GM12878 (cell line): Measurements from ENCODE around the gene KPNA4. TPM values are rescaled to one million over a fixed set of nuclear protein-coding genes. Genes with fewer than 3 reads are reported as not detected.
"Not testable (repeated sequence)": the region's sequence is repeated elsewhere in the genome, so short reads cannot be mapped to it uniquely, and the experiment has no call there.

ENCODE experiments used
- ATAC-seq: fragments of 200-7000 bp; cut with Tn5 transposase; 3 replicates; pipeline ENCODE4 v1.9.1; 2020; ENCODE audit warnings: mild to moderate bottlenecking, moderate library complexity
- BruUV-seq: library from RNA; stranded (reverse); fragments of 400-500 nt; replicated peaks from 2 replicates; lab custom pipeline; 2021; lab: Mats Ljungman, UMichigan
- CTCF ChIA-PET: fragments of 300-600 bp; sonication (Branson Sonifier 250); formaldehyde crosslinking; extraction: SDS; loops from one replicate; lab custom pipeline; 2021; ENCODE audit warnings: inconsistent platforms; lab: Yijun Ruan, JAX
- POLR2A ChIA-PET: fragments of 350-600 bp; formaldehyde crosslinking; extraction: SDS; loops from one replicate; lab custom pipeline; 2021; ENCODE audit warnings: inconsistent platforms; lab: Charles Lee
- RAD21 ChIA-PET: fragments of 300-600 bp; sonication (Branson Sonifier 250); formaldehyde crosslinking; loops from one replicate; lab custom pipeline; 2023; ENCODE audit warnings: antibody characterized with exemption; ENCODE audit not compliant: unreplicated experiment; lab: Charles Lee
- SMC1A ChIA-PET: fragments of 300-600 bp; sonication (Branson Sonifier 250); formaldehyde crosslinking; loops from one replicate; lab custom pipeline; 2023; ENCODE audit not compliant: unreplicated experiment, uncharacterized antibody; lab: Charles Lee
- DNase-seq: peaks from one replicate; pipeline ENCODE4 v3.0.0-alpha.2; 2011; ENCODE audit warnings: low read depth, low spot score
- FAIRE-seq: peaks from 3 replicates; lab custom pipeline; 2011; peaks lifted over from hg19 to GRCh38; lab: Jason Lieb, UNC
- H2AFZ ChIP-seq: 2 replicates; pipeline ENCODE4 v1.6.0; 2011; ENCODE audit warnings: low read depth, low read length, control low read depth; ENCODE audit not compliant: control insufficient read depth
- H3K27ac ChIP-seq: 2 replicates; pipeline ENCODE4 v1.5.1; 2011; ENCODE audit warnings: control low read depth; ENCODE audit not compliant: control insufficient read depth, insufficient read depth
- H3K27me3 ChIP-seq, 2 experiments: replicated peaks in 1 of 2; 2 replicates each; pipeline versions ENCODE4 v1.6.0 to v1.6.1; 2011; ENCODE audit warnings: low read length in 1 of 2; ENCODE audit not compliant: control insufficient read depth in 2 of 2, insufficient read depth in 2 of 2
- H3K36me3 ChIP-seq, 2 experiments: 2 replicates each; pipeline ENCODE4 v1.5.1; 2011; ENCODE audit warnings: low read length in 1 of 2; ENCODE audit not compliant: control insufficient read depth in 2 of 2, insufficient read depth in 2 of 2
- H3K4me1 ChIP-seq: 2 replicates; pipeline ENCODE4 v1.6.1; 2011; ENCODE audit warnings: mild to moderate bottlenecking, low read length, moderate library complexity, mixed read lengths; ENCODE audit not compliant: control insufficient read depth, insufficient read depth
- H3K4me2 ChIP-seq: 2 replicates; pipeline ENCODE4 v1.6.0; 2011; ENCODE audit warnings: control low read depth; ENCODE audit not compliant: control insufficient read depth, insufficient read depth
- H3K4me3 ChIP-seq: fragments of 200-600 bp; sonication (generic); 2 replicates; pipeline ENCODE4 v1.5.1; 2016
- H3K79me2 ChIP-seq: 2 replicates; pipeline ENCODE4 v1.6.0; 2011; ENCODE audit warnings: low read length; ENCODE audit not compliant: control insufficient read depth, insufficient read depth
- H3K9ac ChIP-seq: 2 replicates; pipeline ENCODE4 v1.8.0; 2011; ENCODE audit warnings: low read length, control low read depth, mixed read lengths; ENCODE audit not compliant: control insufficient read depth, insufficient read depth
- H3K9me3 ChIP-seq: replicated peaks from 3 replicates; pipeline ENCODE4 v1.5.1; 2011; ENCODE audit warnings: mild to moderate bottlenecking, low read length; ENCODE audit not compliant: control insufficient read depth, insufficient read depth
- H4K20me1 ChIP-seq: 2 replicates; pipeline ENCODE4 v1.6.0; 2011; ENCODE audit not compliant: control insufficient read depth, insufficient read depth
- BCL11A ChIP-seq: IDR thresholded peaks from 2 replicates; pipeline ENCODE4 v1.6.1; 2011; ENCODE audit warnings: low read depth, low read length
- BCLAF1 ChIP-seq: fragments of 450-650 bp; IDR thresholded peaks from 2 replicates; pipeline ENCODE4 v1.6.1; 2017; ENCODE audit warnings: antibody characterized with exemption, mild to moderate bottlenecking, moderate library complexity
- HDGF ChIP-seq: fragments of 450-650 bp; IDR thresholded peaks from 2 replicates; pipeline ENCODE4 v1.6.1; 2016; ENCODE audit warnings: antibody characterized with exemption
- MEF2B ChIP-seq: fragments of 450-650 bp; IDR thresholded peaks from 2 replicates; pipeline ENCODE4 v1.6.1; 2018; ENCODE audit warnings: mild to moderate bottlenecking, moderate library complexity; ENCODE audit not compliant: partially characterized antibody, poor library complexity, severe bottlenecking
- MTA2 ChIP-seq: fragments of 450-650 bp; IDR thresholded peaks from 2 replicates; pipeline ENCODE4 v1.6.1; 2016; ENCODE audit warnings: low read depth, mild to moderate bottlenecking, moderate library complexity
- TCF7 ChIP-seq: IDR thresholded peaks from 2 replicates; pipeline ENCODE4 v1.6.1; 2014; ENCODE audit warnings: antibody characterized with exemption, borderline replicate concordance
- WGBS: methylation state at CpG from one replicate; pipeline ENCODE4 v1.1.6; 2016; ENCODE audit warnings: low lambda C conversion rate; ENCODE audit not compliant: insufficient replicate concordance, insufficient coverage; ENCODE audit errors: missing lambda C conversion rate; 5-methylcytosine and 5-hydroxymethylcytosine counted together
- in situ Hi-C: fragments of 300-500 bp; cut with MboI; formaldehyde crosslinking; loops from 9 replicates; pipeline ENCODE4 v1.14.3; 2018; ENCODE audit warnings: mixed read lengths
- intact Hi-C: fragments of 100-400 bp; cut with micrococcal nuclease; formaldehyde crosslinking; loops from one replicate; pipeline ENCODE4 v1.14.2; 2022; ENCODE audit not compliant: unreplicated experiment
- polyA plus RNA-seq, 11 experiments: library from polyadenylated mRNA; depleted of rRNA in 4 of 11; unstranded in 6 of 11; stranded (reverse) in 5 of 11; fragments of >200 nt; fragmentation: Nextera tagmentation in 4 of 11; fragmentation: Illumina TruSeq in 1 of 11; extraction: Ambion mirVana in 4 of 11; extraction: Trizol in 1 of 11; gene quantifications; 1 replicate in 1 of 11; 2 replicates in 10 of 11; pipeline versions ENCODE4 v1.2.1 to v1.2.3, GENCODE V29; 2011 to 2016; ENCODE audit warnings: inconsistent platforms in 2 of 11, missing spikeins in 2 of 11, low read depth in 1 of 11
- total RNA-seq, 4 experiments: library from RNA; depleted of rRNA in 3 of 4; stranded (reverse); fragments of >200 nt in 3 of 4; fragmentation: Illumina TruSeq in 1 of 4; extraction: Trizol in 1 of 4; gene quantifications; 2 replicates each; pipeline versions ENCODE4 v1.2.1 to v1.2.3, GENCODE V29; 2013 to 2021
- TF ChIP-seq, protein P1 (sequence below), 3 experiments: IDR thresholded peaks in 2 of 3; conservative IDR thresholded peaks in 1 of 3; 2 replicates each; pipeline ENCODE4 v1.5.1; 2011; ENCODE audit warnings: low read depth in 3 of 3, low read length in 3 of 3, mild to moderate bottlenecking in 3 of 3, control low read depth in 2 of 3, moderate library complexity in 2 of 3, inconsistent platforms in 1 of 3, mixed read lengths in 1 of 3; ENCODE audit not compliant: control insufficient read depth in 2 of 3, insufficient read depth in 1 of 3; ENCODE audit errors: extremely low read depth in 1 of 3

Gene KPNA4
- total and polyA plus RNA-seq, 10 of the 15 experiments (the other 5 are each of a cell fraction or from before 2014, with no cell fraction given): 9.9 to 40.6 (median 18.1) TPM

DNA sequence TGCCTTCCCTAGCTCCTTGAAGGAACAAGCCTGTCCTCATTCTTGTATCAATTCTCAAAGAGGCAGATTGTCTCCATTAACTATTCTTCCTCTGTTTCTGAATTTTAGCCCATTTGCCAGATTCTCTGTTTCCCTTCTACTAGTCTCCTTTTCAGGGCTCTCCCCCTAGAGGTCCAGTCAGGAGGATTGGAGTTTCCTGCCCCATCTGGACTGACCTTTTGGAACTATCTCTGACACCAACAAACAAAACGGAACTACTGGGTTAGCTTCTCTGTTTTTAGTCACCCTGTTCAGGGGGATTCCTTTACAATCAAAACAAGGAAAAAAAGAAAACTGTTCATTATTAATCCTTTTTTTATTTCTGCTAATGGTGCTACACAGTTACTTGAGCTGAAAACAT is 10.2 kb upstream of the KPNA4 start (continued):
- no peak for TF ChIP-seq BCLAF1

DNA sequence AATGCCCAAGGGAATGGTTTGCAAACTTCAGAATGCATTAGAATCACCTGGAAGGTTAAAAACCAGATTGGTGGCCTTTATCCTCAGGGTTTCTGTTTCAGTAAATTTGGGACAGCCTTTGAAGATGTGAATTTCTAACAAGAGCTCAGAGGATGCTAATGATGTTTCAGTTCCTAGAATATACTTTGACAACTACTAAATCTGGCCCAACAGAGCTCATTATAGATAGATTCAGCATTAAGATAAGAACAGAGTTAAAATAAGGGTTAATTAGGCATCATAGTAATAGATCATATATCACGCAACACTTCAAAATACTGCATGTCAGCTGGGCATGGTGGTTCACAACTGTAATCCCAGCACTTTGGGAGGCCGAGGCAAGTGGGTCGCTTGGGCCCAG is 9.3 kb upstream of the KPNA4 start:
- H3K9ac ChIP-seq: no peak overlapping the region
- H3K4me3 ChIP-seq: no peak overlapping the region
- H3K36me3 ChIP-seq: no peaks in the 10 kb centered on the region
- no peaks in the 10 kb centered on the region for H3K4me1 ChIP-seq
- 97% methylated on average over 3 of the region's 3 CpGs for WGBS
- no peaks in the 10 kb centered on the region for H3K9me3 ChIP-seq
- SMC1A ChIA-PET: no interaction called here
- intact Hi-C loops (loop anchor here (5.0 kb wide), 1 partner anchor 368 kb away; no protein-coding TSS in a partner anchor), in situ Hi-C loops (no loop called here)
- no peak overlapping the region for H3K27ac ChIP-seq
- FAIRE-seq (no peak), ATAC-seq (no peak), DNase-seq (no peak)
- POLR2A ChIA-PET: interaction anchor here (0.7 kb wide), 1 partner anchor 17 kb away, joined by 12 read pairs; no protein-coding TSS in a partner anchor
- RAD21 ChIA-PET: interaction anchor here (0.8 kb wide), 1 partner anchor 97 kb away, joined by 3 read pairs; no protein-coding TSS in a partner anchor
- H3K4me2 ChIP-seq: no peak overlapping the region
- peak; percentile 44; the same call in 1 of the 2 replicates for TF ChIP-seq BCL11A
- TF ChIP-seq MTA2: peak; percentile 97
- no peak for TF ChIP-seq TCF7
- peak; percentile 80 for TF ChIP-seq MEF2B
- TF ChIP-seq, protein P1, sequence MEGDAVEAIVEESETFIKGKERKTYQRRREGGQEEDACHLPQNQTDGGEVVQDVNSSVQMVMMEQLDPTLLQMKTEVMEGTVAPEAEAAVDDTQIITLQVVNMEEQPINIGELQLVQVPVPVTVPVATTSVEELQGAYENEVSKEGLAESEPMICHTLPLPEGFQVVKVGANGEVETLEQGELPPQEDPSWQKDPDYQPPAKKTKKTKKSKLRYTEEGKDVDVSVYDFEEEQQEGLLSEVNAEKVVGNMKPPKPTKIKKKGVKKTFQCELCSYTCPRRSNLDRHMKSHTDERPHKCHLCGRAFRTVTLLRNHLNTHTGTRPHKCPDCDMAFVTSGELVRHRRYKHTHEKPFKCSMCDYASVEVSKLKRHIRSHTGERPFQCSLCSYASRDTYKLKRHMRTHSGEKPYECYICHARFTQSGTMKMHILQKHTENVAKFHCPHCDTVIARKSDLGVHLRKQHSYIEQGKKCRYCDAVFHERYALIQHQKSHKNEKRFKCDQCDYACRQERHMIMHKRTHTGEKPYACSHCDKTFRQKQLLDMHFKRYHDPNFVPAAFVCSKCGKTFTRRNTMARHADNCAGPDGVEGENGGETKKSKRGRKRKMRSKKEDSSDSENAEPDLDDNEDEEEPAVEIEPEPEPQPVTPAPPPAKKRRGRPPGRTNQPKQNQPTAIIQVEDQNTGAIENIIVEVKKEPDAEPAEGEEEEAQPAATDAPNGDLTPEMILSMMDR (IDR thresholded peaks at IDR 0.05 in 2 of 3, conservative IDR thresholded peaks at IDR 0.05 in 1 of 3; ENCODE audit: control insufficient read depth in 2 of 3, extremely low read depth in 1 of 3, insufficient read depth in 1 of 3, low read depth in 3 of 3, low read length in 3 of 3): no peak
- no peak for TF ChIP-seq HDGF
- CTCF ChIA-PET: no interaction called here
- H3K27me3 ChIP-seq: no peaks in the 10 kb centered on the region
- no peaks in the 10 kb centered on the region for H3K79me2 ChIP-seq
- no TSS peak for BruUV-seq
- no peaks in the 10 kb centered on the region for H4K20me1 ChIP-seq
- H2AFZ ChIP-seq: no peak overlapping the region

- H3K9ac ChIP-seq, H2AFZ ChIP-seq, H3K27me3 ChIP-seq, H3K79me2 ChIP-seq, POLR2A ChIA-PET, ATAC-seq, in situ Hi-C loops, H3K4me3 ChIP-seq, SMC1A ChIA-PET, H4K20me1 ChIP-seq, H3K27ac ChIP-seq, BruUV-seq, DNase-seq, H3K36me3 ChIP-seq, intact Hi-C loops, H3K4me2 ChIP-seq, FAIRE-seq, H3K4me1 ChIP-seq, H3K9me3 ChIP-seq, CTCF ChIA-PET: not testable (repeated sequence)
- 96% methylated on average over 30 of the region's 35 CpGs for WGBS
- RAD21 ChIA-PET: interaction anchor here (0.8 kb wide), 1 partner anchor 98 kb away, joined by 3 read pairs; no protein-coding TSS in a partner anchor
Observed at GRCh38 chr3:160573955-160574525, 8.7 kb upstream of the KPNA4 start.
